Esophagus muscularis mucosa (tissue), 4 donors: ENCODE results near the gene MTPN. TPM values are rescaled to one million over a fixed set of nuclear protein-coding genes. Genes with fewer than 3 reads are reported as not detected.
A peak's percentile ranks its signal among the peaks of the same experiment; 100 is the strongest.

Source experiments
- DNase-seq: peaks from one replicate; pipeline ENCODE4 v3.0.0-alpha.2; 2017; ENCODE audit errors: extremely low spot score
- H3K27ac ChIP-seq, 4 donors: fragments of 200-600 bp; sonication (generic); replicated peaks in 1 of 4; 1 replicate in 3 of 4; 2 replicates in 1 of 4; pipeline ENCODE4 v1.5.1; 2016 to 2019; ENCODE audit warnings: mild to moderate bottlenecking in 1 of 4
- H3K27me3 ChIP-seq, 4 donors: fragments of 200-600 bp; sonication (generic); one replicate each; pipeline versions ENCODE4 v1.5.1 to v1.6.0; 2016 to 2019
- H3K36me3 ChIP-seq, 4 donors: fragments of 200-600 bp; sonication (generic); one replicate each; pipeline ENCODE4 v1.5.1; 2016 to 2019
- H3K4me1 ChIP-seq, 4 donors: fragments of 200-600 bp; sonication (generic); one replicate each; pipeline ENCODE4 v1.5.1; 2016 to 2019
- H3K4me3 ChIP-seq, 4 donors: fragments of 200-600 bp; sonication (generic); 1 replicate in 2 of 4; 2 replicates in 2 of 4; pipeline ENCODE4 v1.5.1; 2016 to 2019; ENCODE audit warnings: mild to moderate bottlenecking in 4 of 4, moderate library complexity in 1 of 4
- H3K9me3 ChIP-seq, 4 donors: fragments of 200-600 bp; sonication (generic); 1 replicate in 3 of 4; 2 replicates in 1 of 4; pipeline ENCODE4 v1.5.1; 2016 to 2019
- EP300 ChIP-seq: sonication (generic); formaldehyde crosslinking; IDR thresholded peaks from one replicate; pipeline ENCODE4 v1.6.1; 2017; ENCODE audit warnings: antibody characterized with exemption
- POLR2A ChIP-seq: fragments of 450-650 bp; IDR thresholded peaks from one replicate; pipeline ENCODE4 v1.6.1; 2017; ENCODE audit warnings: antibody characterized with exemption, moderate library complexity, mild to moderate bottlenecking, low read depth
- POLR2AphosphoS5 ChIP-seq, 2 donors: sonication (generic); formaldehyde crosslinking; IDR thresholded peaks; one replicate each; pipeline ENCODE4 v1.6.1; 2017; ENCODE audit warnings: antibody characterized with exemption in 2 of 2
- WGBS: methylation state at CpG from one replicate; pipeline ENCODE4 v1.1.5; 2018; 5-methylcytosine and 5-hydroxymethylcytosine counted together
- intact Hi-C: fragments of 100-400 bp; cut with DNase I; formaldehyde crosslinking; loops from one replicate; pipeline ENCODE4 v1.15.1; 2023
- total RNA-seq, 4 donors: library from RNA; depleted of rRNA; stranded (reverse); fragments of >200 nt; gene quantifications; one replicate each; pipeline versions ENCODE4 v1.1.0 to v1.2.1, GENCODE V29; 2016
- TF ChIP-seq, protein P1 (sequence below), 3 experiments: fragments of 200-600 bp in 2 of 3; fragments of 450-650 bp in 1 of 3; sonication (generic) in 2 of 3; IDR thresholded peaks; one replicate each; pipeline ENCODE4 v1.5.1; 2017 to 2019; ENCODE audit warnings: antibody characterized with exemption in 3 of 3, mild to moderate bottlenecking in 2 of 3, moderate library complexity in 1 of 3

The MTPN gene
- total RNA-seq, 4 donors from 2014 or later = 68.8 to 74.9 (median 71.5) TPM

DNA sequence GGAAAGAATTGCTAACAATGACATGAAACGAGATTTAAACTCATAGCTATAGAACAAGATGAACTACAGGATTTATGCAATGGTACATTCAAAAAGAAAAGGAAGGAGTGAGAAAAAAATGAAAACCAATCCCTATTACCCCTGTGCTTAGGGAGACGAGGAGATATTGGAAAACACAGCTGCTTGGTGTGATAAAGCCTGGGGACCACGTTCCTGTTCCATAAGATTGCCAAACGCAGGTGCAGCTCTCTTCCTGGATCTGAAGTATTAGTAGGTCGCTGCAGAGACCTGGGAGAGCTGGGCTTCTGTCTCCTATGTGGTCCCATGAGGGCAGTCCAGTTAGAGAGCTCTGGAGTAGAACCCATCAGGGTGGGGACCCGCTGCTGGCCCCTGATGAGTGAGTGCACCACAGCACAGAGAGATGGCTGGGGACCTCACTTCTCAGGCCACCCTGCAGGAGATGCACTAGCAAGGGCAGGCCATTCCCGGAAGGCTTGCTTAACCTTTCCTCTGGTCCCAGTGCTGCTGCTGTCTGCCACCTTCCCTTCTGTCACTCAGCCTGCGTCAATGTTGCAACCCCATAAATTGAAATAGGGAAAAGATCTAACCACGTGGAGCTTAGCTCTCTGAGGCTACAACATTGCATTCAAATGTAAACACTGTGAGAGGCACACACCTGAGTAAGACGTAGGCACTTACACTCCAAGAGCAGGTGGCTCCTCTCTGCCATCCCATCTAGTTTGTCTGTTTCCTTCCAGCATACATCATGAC, 57.9 kb downstream of the MTPN start:
- no peaks in the 10 kb centered on the region for H3K36me3 ChIP-seq
- intact Hi-C loops = no loop called here
- WGBS = 77% methylated on average over 10 of the region's 10 CpGs
- H3K4me3 ChIP-seq = no peak overlapping the region
- no peaks in the 10 kb centered on the region for H3K27me3 ChIP-seq
- DNase-seq = peak; percentile 90
- H3K4me1 ChIP-seq = peaks cover 0 to 1% (median 0%) of the 10 kb centered on the region in 4 donors
- no peaks in the 10 kb centered on the region for H3K9me3 ChIP-seq
- no peak overlapping the region for H3K27ac ChIP-seq
- TF ChIP-seq, protein P1, sequence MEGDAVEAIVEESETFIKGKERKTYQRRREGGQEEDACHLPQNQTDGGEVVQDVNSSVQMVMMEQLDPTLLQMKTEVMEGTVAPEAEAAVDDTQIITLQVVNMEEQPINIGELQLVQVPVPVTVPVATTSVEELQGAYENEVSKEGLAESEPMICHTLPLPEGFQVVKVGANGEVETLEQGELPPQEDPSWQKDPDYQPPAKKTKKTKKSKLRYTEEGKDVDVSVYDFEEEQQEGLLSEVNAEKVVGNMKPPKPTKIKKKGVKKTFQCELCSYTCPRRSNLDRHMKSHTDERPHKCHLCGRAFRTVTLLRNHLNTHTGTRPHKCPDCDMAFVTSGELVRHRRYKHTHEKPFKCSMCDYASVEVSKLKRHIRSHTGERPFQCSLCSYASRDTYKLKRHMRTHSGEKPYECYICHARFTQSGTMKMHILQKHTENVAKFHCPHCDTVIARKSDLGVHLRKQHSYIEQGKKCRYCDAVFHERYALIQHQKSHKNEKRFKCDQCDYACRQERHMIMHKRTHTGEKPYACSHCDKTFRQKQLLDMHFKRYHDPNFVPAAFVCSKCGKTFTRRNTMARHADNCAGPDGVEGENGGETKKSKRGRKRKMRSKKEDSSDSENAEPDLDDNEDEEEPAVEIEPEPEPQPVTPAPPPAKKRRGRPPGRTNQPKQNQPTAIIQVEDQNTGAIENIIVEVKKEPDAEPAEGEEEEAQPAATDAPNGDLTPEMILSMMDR (IDR thresholded peaks at IDR 0.05) = no peak
- TF ChIP-seq POLR2AphosphoS5 (IDR thresholded peaks at IDR 0.05) (no peak), POLR2A (no peak), EP300 (no peak)

DNA sequence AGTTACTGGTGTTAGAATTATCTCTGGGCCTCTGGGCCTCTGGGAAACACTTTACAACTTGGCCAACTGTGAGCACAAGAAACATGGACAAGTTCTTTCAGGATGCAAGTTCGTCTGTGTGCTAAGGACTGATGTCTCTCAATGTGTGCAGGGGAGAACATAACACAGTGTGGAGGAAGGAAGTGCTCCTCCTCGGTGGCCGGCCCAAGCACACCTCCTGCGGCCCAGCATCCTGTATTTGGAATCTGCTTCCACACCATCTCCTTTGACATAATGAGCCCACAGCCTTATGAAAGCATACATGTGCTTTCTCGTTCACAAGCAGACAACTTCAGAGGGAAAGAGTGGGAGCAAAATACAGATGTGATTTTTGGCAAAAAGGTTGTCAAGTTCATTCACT, 59.0 kb downstream of the MTPN start:
- H3K27ac ChIP-seq = no peak overlapping the region

DNA sequence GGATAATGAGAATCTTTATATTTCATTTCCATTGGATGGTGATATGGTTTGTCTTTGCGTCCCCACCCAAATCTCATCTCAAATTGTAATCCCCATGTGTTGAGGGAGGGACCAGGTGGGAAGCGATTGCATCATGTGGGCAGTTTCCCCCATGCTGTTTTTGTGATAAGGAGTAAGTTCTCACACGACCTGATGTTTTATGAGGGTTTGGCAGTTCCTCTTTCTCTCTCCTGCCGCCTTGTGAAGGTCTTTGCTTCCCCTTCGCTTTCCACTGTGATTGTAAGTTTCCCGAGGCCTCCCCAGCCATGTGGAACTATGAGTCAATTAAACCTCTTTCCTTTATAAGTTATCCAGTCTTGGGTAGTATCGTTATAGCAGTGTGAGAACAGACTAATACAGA, 59.4 kb downstream of the MTPN start:
- no peaks in the 10 kb centered on the region for H3K27me3 ChIP-seq
- intact Hi-C loops = no loop called here
- no peaks in the 10 kb centered on the region for H3K9me3 ChIP-seq
- H3K4me1 ChIP-seq = peaks cover 0 to 7% (median 0%) of the 10 kb centered on the region in 4 donors
- H3K4me3 ChIP-seq = no peak overlapping the region
- no peaks in the 10 kb centered on the region for H3K36me3 ChIP-seq
- peak; percentile 55 for DNase-seq
- TF ChIP-seq POLR2A = no peak
- TF ChIP-seq, protein P1 (IDR thresholded peaks at IDR 0.05) = no peak
- no peak for TF ChIP-seq EP300
- TF ChIP-seq POLR2AphosphoS5 (IDR thresholded peaks at IDR 0.05) = no peak
- no peak overlapping the region for H3K27ac ChIP-seq
- 80% methylated on average over 7 of the region's 7 CpGs for WGBS

More for the DNA sequence above, 59.0 kb downstream of the MTPN start:
- Histone ChIP-seq H3K36me3 (no peaks in the 10 kb centered on the region), H3K4me1 (peaks cover 0 to 7% (median 0%) of the 10 kb centered on the region in 4 donors), H3K9me3 (no peaks in the 10 kb centered on the region), H3K27me3 (no peaks in the 10 kb centered on the region), H3K4me3 (no peak overlapping the region)
- no peak for TF ChIP-seq EP300
- WGBS = 52% methylated on average over 5 of the region's 5 CpGs
- intact Hi-C loops = no loop called here
- peak; percentile 83 for DNase-seq

DNA sequence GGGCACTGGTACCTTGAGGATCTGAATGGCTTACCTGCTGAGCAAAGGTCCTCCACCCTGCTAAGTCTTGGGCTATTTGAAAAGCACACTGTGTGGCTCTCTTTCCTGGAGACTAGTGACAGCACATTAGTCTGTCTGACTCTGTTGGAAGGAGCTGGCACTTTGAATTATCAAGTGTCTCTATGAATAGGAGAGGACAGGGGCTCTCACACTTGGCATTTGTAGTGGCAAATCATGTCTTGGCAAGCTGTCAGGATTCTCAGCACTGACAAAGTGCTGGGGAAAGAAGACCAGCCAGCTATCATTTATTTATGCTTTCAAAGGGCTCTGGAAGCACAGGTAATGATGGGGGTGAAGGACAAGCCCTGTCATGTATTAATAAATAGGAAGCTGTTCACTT, 62.8 kb downstream of the MTPN start:
- TF ChIP-seq POLR2A (no peak), EP300 (no peak), POLR2AphosphoS5 (IDR thresholded peaks at IDR 0.05) (no peak)
- TF ChIP-seq, protein P1 (IDR thresholded peaks at IDR 0.05) = no peak
- DNase-seq = peak; percentile 50
- Histone ChIP-seq H3K9me3 (no peaks in the 10 kb centered on the region), H3K27me3 (no peaks in the 10 kb centered on the region), H3K4me1 (peaks cover 0 to 16% (median 0%) of the 10 kb centered on the region in 4 donors), H3K27ac (no peak overlapping the region), H3K36me3 (no peaks in the 10 kb centered on the region), H3K4me3 (no peak overlapping the region)
- intact Hi-C loops = no loop called here

DNA sequence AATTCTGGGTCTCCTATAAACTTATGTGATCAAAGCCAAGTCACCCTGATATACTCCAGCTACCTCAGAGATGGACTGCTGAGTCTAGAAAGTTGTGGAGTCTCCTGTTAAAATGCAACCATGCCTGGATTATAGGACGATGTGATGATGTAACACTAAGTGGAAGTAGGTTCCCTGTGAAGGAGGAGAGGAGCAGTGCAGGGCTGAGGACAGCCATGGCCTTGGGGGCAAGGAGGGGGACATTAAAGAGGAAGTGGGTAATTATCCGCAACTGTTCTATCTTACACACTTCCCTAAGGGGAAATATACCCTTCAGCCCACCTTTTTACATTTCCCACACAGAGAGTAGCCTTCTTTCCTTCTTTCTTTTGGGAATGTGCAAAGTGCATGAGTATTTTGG, 63.8 kb downstream of the MTPN start:
- intact Hi-C loops = no loop called here
- 74% methylated on average over 2 of the region's 2 CpGs for WGBS
- H3K36me3 ChIP-seq = no peaks in the 10 kb centered on the region
- no peak overlapping the region for H3K27ac ChIP-seq
- H3K9me3 ChIP-seq = no peaks in the 10 kb centered on the region
- no peak overlapping the region for H3K4me3 ChIP-seq
- H3K4me1 ChIP-seq = peaks cover 0 to 16% (median 0%) of the 10 kb centered on the region in 4 donors
- DNase-seq = peak; percentile 14
- no peak for TF ChIP-seq POLR2AphosphoS5 (IDR thresholded peaks at IDR 0.05)
- no peaks in the 10 kb centered on the region for H3K27me3 ChIP-seq
